Subcutaneous abdominal adipose tissue (tissue), 5 donors: Measurements from ENCODE around the gene RRP1B.
A peak's percentile ranks its signal among the peaks of the same experiment; 100 is the strongest.
"Not testable (repeated sequence)": the region's sequence is repeated elsewhere in the genome, so short reads cannot be mapped to it uniquely, and the experiment has no call there.

Experiments
- H3K27ac ChIP-seq: one replicate; pipeline ENCODE4 v1.7.0; 2013; ENCODE audit warnings: low read depth, mild to moderate bottlenecking, inconsistent platforms, low read length, moderate library complexity
- H3K27me3 ChIP-seq, 5 donors: one replicate each; pipeline ENCODE4 v1.7.0; 2013; ENCODE audit warnings: low read length in 5 of 5, inconsistent platforms in 1 of 5; ENCODE audit not compliant: control insufficient read depth in 5 of 5, insufficient read depth in 4 of 5
- H3K36me3 ChIP-seq, 5 donors: one replicate each; pipeline ENCODE4 v1.7.0; 2013; ENCODE audit warnings: low read length in 5 of 5; ENCODE audit not compliant: control insufficient read depth in 5 of 5, insufficient read depth in 5 of 5
- H3K4me1 ChIP-seq, 5 donors: one replicate each; pipeline ENCODE4 v1.7.0; 2013; ENCODE audit warnings: low read length in 5 of 5, mild to moderate bottlenecking in 3 of 5, moderate library complexity in 1 of 5; ENCODE audit not compliant: control insufficient read depth in 5 of 5, insufficient read depth in 5 of 5
- H3K4me3 ChIP-seq, 5 donors: one replicate each; pipeline ENCODE4 v1.7.0; 2013; ENCODE audit warnings: low read length in 5 of 5, low read depth in 1 of 5
- H3K9ac ChIP-seq, 5 donors: one replicate each; pipeline ENCODE4 v1.7.0; 2013; ENCODE audit warnings: low read length in 5 of 5, mild to moderate bottlenecking in 4 of 5, moderate library complexity in 3 of 5
- H3K9me3 ChIP-seq, 5 donors: one replicate each; pipeline ENCODE4 v1.7.0; 2013; ENCODE audit warnings: low read length in 5 of 5; ENCODE audit not compliant: control insufficient read depth in 5 of 5
- donor health status: healthy.
- donor health status: healthy.
- donor health status: healthy.
- donor health status: healthy.
- donor health status: healthy.

The RRP1B gene

DNA sequence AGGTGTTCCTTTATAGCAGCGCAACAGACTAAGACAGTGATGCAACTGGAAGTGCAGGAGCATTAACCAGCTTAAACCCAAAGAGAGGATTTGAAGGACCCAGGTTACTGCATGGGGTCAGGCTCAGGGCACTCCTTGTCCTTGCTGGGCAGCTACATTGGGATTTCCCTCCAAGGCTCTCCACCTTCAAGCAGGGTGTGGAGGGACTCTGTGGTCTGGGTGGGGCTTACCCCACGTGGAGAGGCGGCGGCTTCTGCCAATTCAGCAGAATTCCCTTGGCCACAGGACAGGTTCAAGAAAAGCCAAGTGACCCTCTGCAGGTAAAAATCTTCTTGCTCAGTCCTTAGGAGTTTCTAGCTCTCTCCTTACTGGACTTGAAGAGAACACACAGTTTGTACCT lies 6.5 kb downstream of the RRP1B start:
- Histone ChIP-seq H3K36me3 (peaks cover 10 to 44% (median 31%) of the 10 kb centered on the region in 5 donors), H3K9me3 (no peaks in the 10 kb centered on the region), H3K4me3 (no peak overlapping the region), H3K4me1 (peaks cover under 1 to 19% (median 4%) of the 10 kb centered on the region in 5 donors), H3K9ac (no peak overlapping the region), H3K27me3 (no peaks in the 10 kb centered on the region), H3K27ac (no peak overlapping the region)

DNA sequence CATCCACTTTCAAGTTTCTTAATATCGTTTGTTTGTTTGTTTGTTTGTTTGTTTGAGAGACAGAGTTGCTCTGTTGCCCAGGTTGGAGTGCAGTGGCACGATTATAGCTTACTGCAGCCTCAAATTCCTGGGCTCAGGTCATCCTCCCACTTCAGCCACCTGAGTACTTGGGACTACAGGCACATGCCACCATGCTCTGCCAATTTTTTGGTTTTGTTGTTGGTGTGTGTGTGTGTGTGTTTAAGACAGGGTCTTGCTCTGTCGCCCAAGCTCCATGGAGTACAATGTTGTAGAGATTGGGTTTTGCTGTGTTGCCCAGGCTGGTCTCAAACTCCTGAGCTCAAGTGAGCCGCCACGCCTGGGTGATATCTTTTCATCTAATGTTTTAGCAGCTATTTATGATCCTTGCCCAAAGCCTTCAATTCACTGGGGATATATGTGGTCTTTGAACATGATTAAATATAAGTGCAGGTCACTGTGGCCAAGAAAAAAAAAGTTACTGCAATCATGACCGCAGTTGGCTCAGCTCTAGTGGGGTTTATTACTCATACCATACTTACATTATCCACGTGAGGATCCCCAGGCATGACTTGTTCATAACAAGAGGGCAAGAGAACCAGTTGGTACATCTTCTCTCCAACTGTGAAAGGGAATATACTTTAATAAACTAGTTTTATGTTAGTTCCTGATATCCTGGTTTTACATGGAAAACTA lies 8.0 kb downstream of the RRP1B start:
- Histone ChIP-seq H3K27ac (no peak overlapping the region), H3K4me3 (no peak overlapping the region), H3K27me3 (no peaks in the 10 kb centered on the region), H3K9me3 (no peaks in the 10 kb centered on the region), H3K36me3 (peaks cover 10 to 51% (median 38%) of the 10 kb centered on the region in 5 donors), H3K9ac (no peak overlapping the region), H3K4me1 (peaks cover 0 to 5% (median 0%) of the 10 kb centered on the region in 5 donors)

DNA sequence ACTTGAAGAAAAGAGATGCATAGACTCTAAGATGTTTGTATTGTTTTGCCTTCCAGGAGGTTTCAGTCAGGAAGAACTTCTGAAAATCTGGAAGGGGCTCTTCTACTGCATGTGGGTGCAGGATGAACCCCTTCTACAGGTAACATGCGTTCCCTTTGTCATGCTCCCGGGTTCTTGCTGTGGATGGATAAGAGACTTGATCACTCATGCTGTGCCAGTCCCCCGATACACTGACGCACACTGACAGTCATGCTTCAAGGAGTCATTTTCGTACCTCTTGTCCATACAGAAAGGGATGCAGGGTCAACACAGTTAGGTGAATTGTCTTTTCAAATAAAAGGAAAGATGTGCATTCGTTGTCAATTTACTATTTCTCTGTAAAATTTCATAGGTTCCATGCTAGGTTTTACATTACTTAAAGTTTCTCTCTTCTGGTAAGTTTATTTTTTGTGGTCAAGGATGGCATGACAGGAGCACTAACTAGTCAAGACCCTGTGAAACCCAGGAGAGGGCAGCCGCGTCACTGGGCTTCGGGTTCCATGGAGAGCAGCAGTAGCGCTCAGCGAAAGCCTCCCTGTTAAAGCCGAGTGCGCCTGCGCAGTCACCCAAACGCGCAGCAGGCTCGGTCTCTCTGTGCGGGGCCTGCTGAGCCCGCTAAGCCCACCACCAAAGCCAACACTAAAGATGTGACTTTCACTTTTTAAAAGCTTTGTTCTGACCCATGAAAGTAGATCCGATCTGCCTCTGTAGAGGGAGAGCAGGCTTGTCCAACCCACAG lies 10.7 kb downstream of the RRP1B start:
- H3K4me1 ChIP-seq: peaks cover 0 to 2% (median 0%) of the 10 kb centered on the region in 5 donors
- H3K36me3 ChIP-seq: peaks cover 16 to 59% (median 46%) of the 10 kb centered on the region in 5 donors
- H3K9me3 ChIP-seq: no peaks in the 10 kb centered on the region

DNA sequence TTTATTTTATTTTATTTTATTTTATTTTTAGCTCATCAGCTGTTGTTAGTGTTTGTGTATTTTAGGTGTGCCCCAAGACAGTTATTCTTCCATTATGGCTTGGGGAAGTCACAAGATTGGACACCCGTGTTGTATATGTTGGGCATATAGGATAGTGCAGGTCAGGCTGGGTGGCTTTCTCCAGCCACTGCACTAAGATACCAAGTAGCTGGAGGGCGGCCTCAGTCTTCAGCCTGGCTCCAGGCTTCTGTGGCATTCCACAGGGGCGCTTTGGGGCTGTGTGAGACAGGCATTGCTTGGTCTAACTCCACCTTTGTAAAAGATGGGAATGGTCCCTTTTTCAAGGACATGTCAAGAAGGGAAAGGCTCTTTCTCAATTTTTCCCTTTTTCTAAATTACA lies 16.5 kb downstream of the RRP1B start:
- no peak overlapping the region for H3K4me3 ChIP-seq
- no peak overlapping the region for H3K9ac ChIP-seq
- H3K27ac ChIP-seq: no peak overlapping the region
- H3K9me3 ChIP-seq: no peaks in the 10 kb centered on the region
- H3K36me3 ChIP-seq: peaks cover 32 to 76% (median 59%) of the 10 kb centered on the region in 5 donors
- H3K4me1 ChIP-seq: peaks cover 0 to 2% (median 0%) of the 10 kb centered on the region in 5 donors
- H3K27me3 ChIP-seq: no peaks in the 10 kb centered on the region

More for the DNA sequence above, 10.7 kb downstream of the RRP1B start:
- no peak overlapping the region for H3K27ac ChIP-seq
- no peaks in the 10 kb centered on the region for H3K27me3 ChIP-seq
- no peak overlapping the region for H3K9ac ChIP-seq
- H3K4me3 ChIP-seq: no peak overlapping the region

DNA sequence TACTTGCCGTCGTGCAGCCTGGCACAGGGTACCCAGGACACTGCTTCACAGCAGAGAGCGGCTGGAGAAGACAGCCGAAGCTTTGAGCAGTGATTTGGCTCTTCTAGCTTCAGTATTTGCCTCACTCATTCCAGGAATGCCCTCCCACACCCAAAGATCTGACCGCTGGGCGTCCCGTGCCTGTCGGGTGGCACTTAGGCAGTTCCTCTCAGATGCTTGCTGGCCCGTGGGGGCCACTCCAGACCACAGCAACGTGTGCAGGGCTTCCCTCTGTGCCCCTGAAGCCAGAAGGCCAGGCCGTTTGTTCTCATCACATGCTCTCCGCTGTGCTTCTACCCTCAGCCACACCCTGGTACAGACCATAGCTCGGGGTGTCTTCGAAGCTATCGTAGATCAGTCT lies 17.0 kb downstream of the RRP1B start:
- Histone ChIP-seq H3K36me3 (peaks cover 32 to 74% (median 54%) of the 10 kb centered on the region in 5 donors), H3K27ac (no peak overlapping the region)

DNA sequence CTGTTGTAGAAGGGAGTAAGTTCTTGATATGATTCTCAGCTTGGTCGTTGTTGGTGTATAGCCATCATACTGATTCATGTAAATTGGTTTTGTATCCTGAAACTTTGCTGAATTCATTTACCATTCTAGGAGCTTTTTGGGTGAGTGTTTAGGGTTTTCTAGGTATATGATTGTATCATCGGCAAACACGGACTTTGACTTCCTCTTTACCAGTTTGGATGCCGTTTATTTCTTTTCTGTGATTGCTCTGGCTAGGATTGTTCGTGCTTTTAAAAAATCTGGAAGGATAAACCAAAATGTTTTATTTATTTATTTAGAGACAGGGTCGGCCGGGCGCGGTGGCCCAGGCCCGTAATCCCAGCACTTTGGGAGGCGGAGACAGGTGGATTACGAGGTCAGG lies 20.6 kb downstream of the RRP1B start:
- H3K27ac ChIP-seq: no peak overlapping the region
- peaks cover 25 to 70% (median 50%) of the 10 kb centered on the region in 5 donors for H3K36me3 ChIP-seq
- H3K9me3 ChIP-seq: no peaks in the 10 kb centered on the region
- H3K9ac ChIP-seq: no peak overlapping the region
- peaks cover 0 to 9% (median 8%) of the 10 kb centered on the region in 5 donors for H3K4me1 ChIP-seq
- no peaks in the 10 kb centered on the region for H3K27me3 ChIP-seq
- no peak overlapping the region for H3K4me3 ChIP-seq

More for the DNA sequence above, 17.0 kb downstream of the RRP1B start:
- Histone ChIP-seq H3K9me3 (no peaks in the 10 kb centered on the region), H3K9ac (no peak overlapping the region), H3K27me3 (no peaks in the 10 kb centered on the region), H3K4me3 (no peak overlapping the region), H3K4me1 (no peaks in the 10 kb centered on the region)

DNA sequence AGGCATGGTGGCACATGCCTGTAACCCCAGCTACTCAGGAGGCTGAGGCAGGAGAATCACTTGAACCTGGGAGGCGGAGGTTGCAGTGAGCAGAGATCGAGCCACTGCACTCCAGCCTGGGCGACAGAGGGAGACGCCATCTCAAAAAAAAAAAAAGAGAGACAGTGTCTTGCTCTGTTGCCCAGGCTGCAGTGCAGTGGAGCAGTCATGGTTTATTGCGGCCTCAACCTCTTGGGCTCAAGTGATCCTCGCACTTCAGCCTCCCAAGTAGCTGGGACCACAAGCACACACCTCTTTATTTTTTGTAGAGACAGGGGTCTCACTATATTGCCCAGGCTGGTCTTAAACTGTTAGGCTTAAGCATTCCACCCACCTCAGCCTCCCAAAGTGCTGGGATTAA lies 21.1 kb downstream of the RRP1B start:
- not testable (repeated sequence) for H3K4me3 ChIP-seq, H3K9ac ChIP-seq, H3K27ac ChIP-seq, H3K27me3 ChIP-seq, H3K9me3 ChIP-seq
- peaks cover 0 to 14% (median 8%) of the 10 kb centered on the region in 5 donors for H3K4me1 ChIP-seq
- H3K36me3 ChIP-seq: peaks cover 22 to 70% (median 50%) of the 10 kb centered on the region in 5 donors

DNA sequence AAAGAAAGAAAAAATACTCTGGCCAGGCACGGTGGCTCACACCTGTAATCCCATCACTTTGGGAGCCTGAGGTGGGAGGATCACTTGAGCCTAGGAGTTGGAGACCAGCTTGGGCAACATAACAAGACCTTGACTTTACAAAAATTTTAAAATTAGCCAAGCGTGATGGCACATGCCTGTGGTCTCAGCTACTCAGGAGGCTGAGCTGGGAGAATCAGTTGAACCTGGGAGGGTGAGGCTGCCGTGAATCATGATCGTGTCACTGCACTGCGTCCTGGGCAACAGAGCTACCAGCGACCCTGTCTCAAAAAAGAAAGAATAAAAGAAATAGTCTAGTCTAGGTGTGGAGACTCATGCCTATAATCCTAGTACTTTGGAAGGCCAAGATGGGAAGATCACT lies 22.3 kb downstream of the RRP1B start:
- no peak overlapping the region for H3K27ac ChIP-seq
- H3K4me3 ChIP-seq: no peak overlapping the region
- H3K9ac ChIP-seq: no peak overlapping the region
- no peaks in the 10 kb centered on the region for H3K9me3 ChIP-seq
- peaks cover 0 to 22% (median 15%) of the 10 kb centered on the region in 5 donors for H3K4me1 ChIP-seq
- H3K27me3 ChIP-seq: no peaks in the 10 kb centered on the region
- peaks cover 21 to 69% (median 46%) of the 10 kb centered on the region in 5 donors for H3K36me3 ChIP-seq

DNA sequence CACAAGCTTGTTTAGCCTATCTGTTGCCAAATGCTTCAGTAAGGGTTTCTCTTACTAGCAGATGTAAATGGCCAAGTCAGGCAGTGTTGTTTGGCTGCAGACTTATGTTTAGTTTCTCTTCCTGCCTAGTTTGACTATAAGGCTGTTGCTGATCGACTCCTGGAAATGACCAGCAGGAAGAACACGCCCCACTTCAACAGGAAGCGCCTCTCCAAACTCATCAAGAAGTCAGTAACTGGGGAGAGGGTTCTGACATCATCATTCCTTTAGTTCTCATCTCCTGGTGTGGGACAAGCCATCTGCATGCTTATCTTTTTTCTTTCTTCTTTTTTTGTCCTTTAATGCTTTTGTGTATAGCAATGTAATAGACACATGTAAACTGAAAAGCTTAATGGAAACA lies 25.1 kb downstream of the RRP1B start:
- Histone ChIP-seq H3K9me3 (no peaks in the 10 kb centered on the region), H3K4me3 (peak overlapping the region in 1 of 5 donors; percentile 32), H3K27me3 (no peaks in the 10 kb centered on the region), H3K36me3 (peaks cover 6 to 77% (median 61%) of the 10 kb centered on the region in 5 donors), H3K4me1 (peaks cover 0 to 47% (median 35%) of the 10 kb centered on the region in 5 donors), H3K9ac (no peak overlapping the region), H3K27ac (peak overlapping the region; percentile 42)
